Activated CD4-positive, alpha-beta T cell treated with anti-CD3 and anti-CD28 coated beads, Interleukin-2, amount 10 ng/mL, durations not matched to agents 7 days and 5 days (primary cell): ENCODE results near the gene TSPO. TPM values are rescaled to one million over a fixed set of nuclear protein-coding genes. Genes with fewer than 3 reads are reported as not detected.
A peak's percentile ranks its signal among the peaks of the same experiment; 100 is the strongest.

ENCODE experiments used
- CTCF ChIA-PET: fragments of 350-600 bp; sonication (Branson Sonifier 250); formaldehyde crosslinking; loops from one replicate; lab custom pipeline; 2021; ENCODE audit warnings: antibody characterized with exemption; lab: Charles Lee
- POLR2A ChIA-PET: fragments of 350-600 bp; sonication (Branson Sonifier 250); formaldehyde crosslinking; loops from one replicate; lab custom pipeline; 2021; ENCODE audit warnings: antibody characterized with exemption; lab: Charles Lee
- DNase-seq: peaks from one replicate; pipeline ENCODE4 v3.0.0-alpha.2; 2020
- H3K27ac Mint-ChIP-seq: one replicate; pipeline ENCODE4 v1.8.0; 2021; ENCODE audit warnings: mild to moderate bottlenecking, moderate library complexity, mixed read lengths
- H3K27me3 Mint-ChIP-seq: one replicate; pipeline ENCODE4 v1.8.0; 2021; ENCODE audit warnings: mixed read lengths
- H3K36me3 Mint-ChIP-seq: one replicate; pipeline ENCODE4 v1.8.0; 2021; ENCODE audit warnings: low read depth, mixed read lengths
- H3K4me1 Mint-ChIP-seq: one replicate; pipeline ENCODE4 v1.8.0; 2021; ENCODE audit warnings: mixed read lengths
- H3K4me3 Mint-ChIP-seq: one replicate; pipeline ENCODE4 v1.8.0; 2021; ENCODE audit warnings: mild to moderate bottlenecking, moderate library complexity, mixed read lengths
- H3K9me3 Mint-ChIP-seq: one replicate; pipeline ENCODE4 v1.8.0; 2021; ENCODE audit warnings: mixed read lengths
- total RNA-seq, 2 experiments: library from RNA; stranded (reverse); gene quantifications; one replicate each; pipeline ENCODE4 v1.2.3, GENCODE V29; 2021

The TSPO gene
- total RNA-seq, 2 experiments from 2014 or later, result 90.9 to 122 TPM

DNA sequence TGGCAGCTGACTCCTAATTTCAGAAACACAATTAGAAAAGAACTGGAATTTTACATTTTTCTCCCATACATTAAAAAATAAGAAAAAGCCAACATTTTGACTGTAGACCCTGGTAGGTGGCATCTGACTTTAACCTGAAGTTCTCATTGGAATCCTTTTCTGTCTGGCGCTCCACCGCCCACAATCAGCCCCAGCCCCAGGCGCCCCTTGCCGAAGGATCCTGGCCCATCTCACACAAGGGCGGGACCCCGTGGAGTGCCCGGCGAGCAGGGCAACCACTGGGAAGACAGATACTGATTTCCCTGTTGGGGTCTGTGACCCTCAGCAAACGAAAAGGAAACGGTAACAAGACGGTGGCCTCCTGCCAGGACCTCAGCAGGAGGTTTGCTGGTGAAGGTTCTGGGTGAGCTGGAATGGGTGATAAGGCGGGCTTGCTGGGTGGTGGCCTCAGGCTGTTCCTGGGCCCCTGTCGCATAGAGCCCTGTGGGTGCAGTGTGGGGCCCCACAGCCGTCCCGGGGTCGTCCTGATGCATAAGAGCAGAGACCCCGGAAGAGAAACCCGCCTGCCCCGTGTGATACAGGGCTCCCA is 15.7 kb downstream of the TSPO start:
- CTCF ChIA-PET, result interaction anchor here (0.7 kb wide), 1 partner anchor 1004 kb away, joined by 3 read pairs; no protein-coding TSS in a partner anchor
- POLR2A ChIA-PET, result no interaction called here
- no peak for DNase-seq
- no peaks in the 10 kb centered on the region for H3K27me3 Mint-ChIP-seq
- H3K9me3 Mint-ChIP-seq, result no peaks in the 10 kb centered on the region
- peaks cover 4% of the 10 kb centered on the region for H3K36me3 Mint-ChIP-seq
- H3K4me3 Mint-ChIP-seq, result no peak overlapping the region
- peaks cover 9% of the 10 kb centered on the region for H3K4me1 Mint-ChIP-seq
- no peak overlapping the region for H3K27ac Mint-ChIP-seq

DNA sequence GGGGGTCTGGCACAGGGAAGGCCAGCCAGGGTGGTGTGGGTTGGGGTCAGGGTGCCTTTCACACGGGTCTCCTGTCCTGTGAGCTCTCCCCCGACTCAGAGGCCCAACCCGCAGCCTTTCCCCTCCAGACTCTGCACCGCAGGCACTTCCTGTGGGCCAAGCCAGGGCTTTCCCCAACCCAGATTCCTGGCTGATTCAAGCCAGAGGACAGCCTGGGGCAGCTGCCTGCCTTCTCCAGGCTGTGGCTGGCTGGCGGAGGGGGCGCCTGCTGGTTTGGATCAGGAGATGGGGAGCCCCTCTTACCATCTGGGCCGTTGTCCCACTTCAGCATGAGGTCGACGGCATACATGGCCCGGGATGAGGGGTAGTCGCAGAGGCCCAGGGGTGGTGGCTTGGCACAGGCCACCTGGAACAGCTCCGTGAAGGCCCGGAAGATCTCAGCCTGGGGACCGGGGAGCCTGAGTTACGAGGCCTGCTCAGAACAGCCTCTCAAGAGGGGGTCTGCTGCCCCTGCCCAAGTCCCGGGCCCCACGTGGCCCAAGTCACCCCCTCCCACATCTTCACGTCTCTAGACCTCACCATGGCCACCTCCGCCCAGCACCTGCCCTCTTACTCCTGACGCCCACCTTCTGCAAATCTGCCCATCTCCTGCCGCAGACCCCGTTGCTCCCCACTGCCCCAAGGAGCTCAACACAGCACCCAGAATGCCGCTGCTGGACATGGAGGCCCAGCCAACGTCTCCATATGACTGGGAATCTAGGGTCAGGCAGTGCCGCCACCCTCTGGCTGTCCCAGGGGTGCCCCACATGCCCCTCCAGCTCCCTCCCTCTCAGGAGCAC is 17.3 kb downstream of the TSPO start:
- Mint-ChIP-seq H3K4me1 (peaks cover 9% of the 10 kb centered on the region), H3K4me3 (no peak overlapping the region), H3K27ac (no peak overlapping the region), H3K9me3 (no peaks in the 10 kb centered on the region), H3K36me3 (peaks cover 6% of the 10 kb centered on the region), H3K27me3 (no peaks in the 10 kb centered on the region)
- ChIA-PET CTCF (interaction anchor here (1.6 kb wide), 1 partner anchor 14 kb away, joined by 3 read pairs; no protein-coding TSS in a partner anchor), POLR2A (no interaction called here)
- no peak for DNase-seq

GRCh38 chr22:43169310-43170130 is 18.2 kb downstream of the TSPO start:
- POLR2A ChIA-PET, result interaction anchor here (0.6 kb wide), 1 partner anchor 491 kb away, joined by 3 read pairs; no protein-coding TSS in a partner anchor

GRCh38 chr22:43170131-43170480 is 18.7 kb downstream of the TSPO start:
- Mint-ChIP-seq H3K27ac (no peak overlapping the region), H3K36me3 (peaks cover 6% of the 10 kb centered on the region), H3K4me1 (peaks cover 9% of the 10 kb centered on the region), H3K4me3 (no peak overlapping the region), H3K9me3 (no peaks in the 10 kb centered on the region), H3K27me3 (no peaks in the 10 kb centered on the region)
- DNase-seq, result no peak
- POLR2A ChIA-PET, result interaction anchor here (0.6 kb wide), 1 partner anchor 490 kb away, joined by 3 read pairs; no protein-coding TSS in a partner anchor
- CTCF ChIA-PET, result interaction anchor here (0.6 to 1.3 kb wide), 3 partner anchors 9 to 103 kb away, joined by 3 to 4 read pairs (median 3); no protein-coding TSS in a partner anchor

More at GRCh38 chr22:43169310-43170130, 18.2 kb downstream of the TSPO start:
- Mint-ChIP-seq H3K4me3 (no peak overlapping the region), H3K27me3 (no peaks in the 10 kb centered on the region), H3K4me1 (peaks cover 9% of the 10 kb centered on the region), H3K9me3 (no peaks in the 10 kb centered on the region), H3K27ac (no peak overlapping the region), H3K36me3 (peaks cover 6% of the 10 kb centered on the region)
- CTCF ChIA-PET, result interaction anchor here (1.0 to 1.6 kb wide), 3 partner anchors 10 to 18 kb away, joined by 3 to 4 read pairs (median 3); no protein-coding TSS in a partner anchor
- no peak for DNase-seq

DNA sequence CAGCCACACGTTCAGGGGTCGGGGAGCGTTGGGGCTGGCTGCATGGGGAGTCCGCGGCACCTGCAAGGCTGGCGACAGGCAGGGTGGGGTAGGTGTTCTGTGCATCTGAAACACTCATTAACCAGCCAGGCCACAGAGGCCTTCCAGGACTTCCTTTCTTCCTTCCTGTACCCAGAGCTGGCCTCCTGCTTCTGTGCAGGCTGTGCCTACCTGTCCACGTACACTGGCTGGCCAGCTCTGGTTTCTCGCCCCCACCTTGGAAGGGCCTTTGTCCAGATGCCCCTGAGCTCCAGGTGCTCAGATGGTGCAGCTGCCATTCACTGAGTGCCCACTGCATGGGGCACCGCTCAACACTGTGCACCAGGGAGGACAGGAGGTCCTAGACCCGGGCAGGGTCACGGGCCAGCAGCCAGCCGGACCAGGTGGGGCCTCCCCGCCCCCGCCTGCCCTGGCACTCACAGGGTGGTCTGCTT is 19.7 kb downstream of the TSPO start:
- no peak for DNase-seq
- CTCF ChIA-PET, result interaction anchor here (0.6 kb wide), 1 partner anchor 103 kb away, joined by 3 read pairs; no protein-coding TSS in a partner anchor
- Mint-ChIP-seq H3K36me3 (peaks cover 7% of the 10 kb centered on the region), H3K27ac (no peak overlapping the region), H3K9me3 (no peaks in the 10 kb centered on the region), H3K27me3 (no peaks in the 10 kb centered on the region), H3K4me1 (peaks cover 9% of the 10 kb centered on the region), H3K4me3 (no peak overlapping the region)
- POLR2A ChIA-PET, result no interaction called here

DNA sequence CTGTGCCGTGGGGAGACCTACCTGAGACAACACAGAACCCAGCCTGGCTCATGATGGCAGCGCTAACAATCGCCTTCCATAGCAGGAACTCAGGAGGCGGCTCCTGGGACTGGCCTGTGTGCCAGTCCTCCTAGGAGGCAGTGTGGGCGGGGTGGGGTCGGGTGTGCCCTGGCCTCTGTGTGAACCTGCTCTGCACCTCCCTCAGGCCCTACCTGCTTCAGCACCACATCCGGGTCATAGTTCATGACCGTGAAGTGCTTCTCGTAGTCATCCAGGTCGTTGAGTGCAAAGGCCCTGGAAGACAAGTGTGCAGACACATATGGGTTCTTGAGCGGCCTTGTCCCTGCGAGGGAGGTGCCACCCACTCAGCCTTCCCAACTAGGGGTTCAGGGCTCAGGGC is 20.2 kb downstream of the TSPO start:
- Mint-ChIP-seq H3K36me3 (peaks cover 10% of the 10 kb centered on the region), H3K9me3 (no peaks in the 10 kb centered on the region), H3K4me3 (no peak overlapping the region), H3K27me3 (no peaks in the 10 kb centered on the region), H3K27ac (no peak overlapping the region), H3K4me1 (peaks cover 10% of the 10 kb centered on the region)
- ChIA-PET POLR2A (no interaction called here), CTCF (no interaction called here)
- no peak for DNase-seq

- peaks cover 10% of the 10 kb centered on the region for H3K36me3 Mint-ChIP-seq
- no peaks in the 10 kb centered on the region for H3K9me3 Mint-ChIP-seq
- peak overlapping the region; percentile 46 for H3K27ac Mint-ChIP-seq
- POLR2A ChIA-PET, result no interaction called here
- peaks cover 10% of the 10 kb centered on the region for H3K4me1 Mint-ChIP-seq
- H3K27me3 Mint-ChIP-seq, result no peaks in the 10 kb centered on the region
- H3K4me3 Mint-ChIP-seq, result no peak overlapping the region
- CTCF ChIA-PET, result no interaction called here
- DNase-seq, result no peak
These were observed 20.8 kb downstream of the TSPO start for GRCh38 chr22:43172191-43172590.

GRCh38 chr22:43173566-43173965 is 22.2 kb downstream of the TSPO start:
- Mint-ChIP-seq H3K27ac (no peak overlapping the region), H3K4me3 (no peak overlapping the region), H3K36me3 (peaks cover 12% of the 10 kb centered on the region), H3K27me3 (no peaks in the 10 kb centered on the region), H3K4me1 (peaks cover 10% of the 10 kb centered on the region), H3K9me3 (no peaks in the 10 kb centered on the region)
- ChIA-PET CTCF (no interaction called here), POLR2A (no interaction called here)
- no peak for DNase-seq

GRCh38 chr22:43173976-43174720 is 22.8 kb downstream of the TSPO start:
- H3K27ac Mint-ChIP-seq, result no peak overlapping the region
- H3K9me3 Mint-ChIP-seq, result no peaks in the 10 kb centered on the region
- ChIA-PET POLR2A (no interaction called here), CTCF (interaction anchor here (0.6 kb wide), 1 partner anchor 627 kb away, joined by 4 read pairs; no protein-coding TSS in a partner anchor)
- H3K4me3 Mint-ChIP-seq, result no peak overlapping the region
- H3K36me3 Mint-ChIP-seq, result peaks cover 17% of the 10 kb centered on the region
- H3K27me3 Mint-ChIP-seq, result no peaks in the 10 kb centered on the region
- peaks cover 10% of the 10 kb centered on the region for H3K4me1 Mint-ChIP-seq
- no peak for DNase-seq

DNA sequence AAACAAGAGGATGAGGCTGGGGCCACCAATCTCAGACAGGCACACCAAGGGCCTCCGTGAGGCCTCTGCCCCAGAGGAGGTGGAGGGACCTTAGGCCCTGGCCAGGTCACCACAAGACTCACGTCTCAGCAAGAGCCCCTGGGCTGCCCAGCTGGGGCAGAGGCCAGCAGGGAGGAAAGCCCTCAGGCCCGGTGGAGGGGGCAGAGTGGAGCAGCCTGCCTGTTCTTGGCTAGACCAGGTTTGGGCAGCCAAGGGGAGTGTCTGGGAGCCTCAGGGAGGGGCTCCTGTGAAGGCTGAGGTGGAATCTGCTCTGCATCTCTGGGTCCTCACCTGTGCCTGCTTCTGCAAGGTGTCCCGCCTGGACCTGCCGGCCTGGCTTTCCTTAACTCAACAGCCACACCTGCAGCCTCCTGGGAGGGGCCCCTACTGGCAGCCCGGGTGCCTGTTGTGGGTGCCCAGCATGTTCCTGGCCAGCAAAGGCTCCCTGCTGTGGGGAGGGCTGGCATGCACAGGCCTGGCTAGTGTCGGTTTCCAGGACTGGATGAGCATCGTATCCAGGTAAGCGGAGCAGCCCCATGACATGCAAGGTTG is 23.7 kb downstream of the TSPO start:
- ChIA-PET CTCF (interaction anchor here (0.6 kb wide), 2 partner anchors 37 to 339 kb away, joined by 3 read pairs; no protein-coding TSS in a partner anchor), POLR2A (no interaction called here)
- H3K27ac Mint-ChIP-seq, result no peak overlapping the region
- H3K27me3 Mint-ChIP-seq, result no peaks in the 10 kb centered on the region
- no peak overlapping the region for H3K4me3 Mint-ChIP-seq
- peaks cover 23% of the 10 kb centered on the region for H3K36me3 Mint-ChIP-seq
- DNase-seq, result no peak
- no peaks in the 10 kb centered on the region for H3K9me3 Mint-ChIP-seq
- H3K4me1 Mint-ChIP-seq, result peaks cover 10% of the 10 kb centered on the region

DNA sequence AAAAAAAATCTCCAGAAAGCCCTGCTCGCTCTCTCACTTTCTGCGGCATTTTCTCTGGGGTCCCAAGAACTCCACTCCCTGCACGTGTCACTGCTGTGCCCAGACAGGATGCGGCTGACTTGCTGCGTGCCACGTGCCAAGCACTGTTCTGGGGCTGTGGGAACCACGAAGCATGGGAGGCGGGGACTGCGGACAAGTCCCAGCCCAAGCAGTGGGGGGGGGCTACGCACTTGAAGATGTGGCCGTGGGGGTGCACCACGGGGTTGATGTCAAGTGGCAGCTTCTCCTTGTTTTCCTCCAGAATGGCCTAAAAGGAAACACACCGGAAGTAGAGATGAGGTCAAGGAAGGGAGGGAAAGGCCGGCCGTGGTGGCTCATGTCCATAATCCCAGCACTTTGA is 24.7 kb downstream of the TSPO start:
- Mint-ChIP-seq H3K27me3 (no peaks in the 10 kb centered on the region), H3K4me1 (peaks cover 4% of the 10 kb centered on the region), H3K27ac (no peak overlapping the region), H3K36me3 (peaks cover 28% of the 10 kb centered on the region), H3K4me3 (no peak overlapping the region), H3K9me3 (no peaks in the 10 kb centered on the region)
- no peak for DNase-seq
- CTCF ChIA-PET, result no interaction called here
- POLR2A ChIA-PET, result interaction anchor here (0.8 kb wide), 1 partner anchor 8 kb away, joined by 4 read pairs; no protein-coding TSS in a partner anchor
